ENCODE measurements around the gene FHOD3. TPM values are rescaled to one million over a fixed set of nuclear protein-coding genes. Genes with fewer than 3 reads are reported as not detected.
A peak's percentile ranks its signal among the peaks of the same experiment; 100 is the strongest.
"Not testable (repeated sequence)": the region's sequence is repeated elsewhere in the genome, so short reads cannot be mapped to it uniquely, and the experiment has no call there.

FHOD3 gene
- total RNA-seq, 2 donors from 2014 or later, result 66.0 to 114 TPM

DNA sequence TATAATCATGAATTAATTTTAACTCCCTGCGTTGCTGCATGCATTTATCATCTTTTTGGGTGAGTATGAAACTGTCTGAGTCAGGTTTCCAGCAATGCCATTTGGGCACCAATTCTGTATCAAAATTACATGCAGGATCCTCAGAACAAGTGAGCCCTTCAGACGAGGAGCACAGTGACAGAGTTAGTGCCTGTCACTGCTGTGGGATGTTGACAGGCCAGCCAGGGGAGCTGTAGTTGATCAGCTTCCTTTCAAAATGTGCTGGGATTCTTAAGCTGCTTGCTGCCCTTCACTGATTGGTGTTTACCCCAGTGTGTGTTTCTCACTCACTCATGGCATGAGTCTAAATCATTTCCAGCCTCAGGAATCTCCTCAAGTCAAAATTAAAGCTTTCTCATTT lies 422.1 kb downstream of the FHOD3 start:
- peak overlapping the region in 1 of 2 donors; percentile 18 for H3K27ac ChIP-seq
- DNase-seq (ENCODE audit: low spot score), result no peak
- TF ChIP-seq, protein P1, sequence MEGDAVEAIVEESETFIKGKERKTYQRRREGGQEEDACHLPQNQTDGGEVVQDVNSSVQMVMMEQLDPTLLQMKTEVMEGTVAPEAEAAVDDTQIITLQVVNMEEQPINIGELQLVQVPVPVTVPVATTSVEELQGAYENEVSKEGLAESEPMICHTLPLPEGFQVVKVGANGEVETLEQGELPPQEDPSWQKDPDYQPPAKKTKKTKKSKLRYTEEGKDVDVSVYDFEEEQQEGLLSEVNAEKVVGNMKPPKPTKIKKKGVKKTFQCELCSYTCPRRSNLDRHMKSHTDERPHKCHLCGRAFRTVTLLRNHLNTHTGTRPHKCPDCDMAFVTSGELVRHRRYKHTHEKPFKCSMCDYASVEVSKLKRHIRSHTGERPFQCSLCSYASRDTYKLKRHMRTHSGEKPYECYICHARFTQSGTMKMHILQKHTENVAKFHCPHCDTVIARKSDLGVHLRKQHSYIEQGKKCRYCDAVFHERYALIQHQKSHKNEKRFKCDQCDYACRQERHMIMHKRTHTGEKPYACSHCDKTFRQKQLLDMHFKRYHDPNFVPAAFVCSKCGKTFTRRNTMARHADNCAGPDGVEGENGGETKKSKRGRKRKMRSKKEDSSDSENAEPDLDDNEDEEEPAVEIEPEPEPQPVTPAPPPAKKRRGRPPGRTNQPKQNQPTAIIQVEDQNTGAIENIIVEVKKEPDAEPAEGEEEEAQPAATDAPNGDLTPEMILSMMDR (IDR thresholded peaks at IDR 0.05), result no peak
- H3K4me3 ChIP-seq, result no peak overlapping the region
- no peaks in the 10 kb centered on the region for H3K9me3 ChIP-seq
- H3K36me3 ChIP-seq, result no peaks in the 10 kb centered on the region
- peaks cover 0 to 36% of the 10 kb centered on the region in 2 donors for H3K4me1 ChIP-seq
- no peaks in the 10 kb centered on the region for H3K27me3 ChIP-seq

DNA sequence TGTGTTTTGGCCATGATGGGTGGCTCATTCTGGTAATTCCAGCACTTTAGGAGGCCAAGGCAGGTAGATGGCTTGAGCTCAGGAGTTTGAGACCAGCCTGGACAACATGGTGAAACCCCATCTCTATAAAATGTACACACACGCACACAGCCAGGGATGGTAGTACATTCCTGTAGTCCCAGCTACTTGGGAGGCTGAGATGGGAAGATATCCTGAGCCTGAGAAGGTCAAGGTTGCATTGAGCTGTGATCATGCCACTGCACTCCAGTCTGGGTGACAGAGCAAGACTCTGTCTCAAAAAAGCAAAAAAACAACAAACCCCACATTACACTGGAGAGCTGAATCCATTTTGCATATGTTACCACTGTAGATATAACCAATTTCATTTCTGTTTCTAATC lies 423.8 kb downstream of the FHOD3 start:
- H3K36me3 ChIP-seq; H3K4me3 ChIP-seq; H3K27ac ChIP-seq; H3K9me3 ChIP-seq; DNase-seq (ENCODE audit: low spot score); H3K27me3 ChIP-seq: not testable (repeated sequence)
- H3K4me1 ChIP-seq, result peaks cover 0 to 30% of the 10 kb centered on the region in 2 donors

DNA sequence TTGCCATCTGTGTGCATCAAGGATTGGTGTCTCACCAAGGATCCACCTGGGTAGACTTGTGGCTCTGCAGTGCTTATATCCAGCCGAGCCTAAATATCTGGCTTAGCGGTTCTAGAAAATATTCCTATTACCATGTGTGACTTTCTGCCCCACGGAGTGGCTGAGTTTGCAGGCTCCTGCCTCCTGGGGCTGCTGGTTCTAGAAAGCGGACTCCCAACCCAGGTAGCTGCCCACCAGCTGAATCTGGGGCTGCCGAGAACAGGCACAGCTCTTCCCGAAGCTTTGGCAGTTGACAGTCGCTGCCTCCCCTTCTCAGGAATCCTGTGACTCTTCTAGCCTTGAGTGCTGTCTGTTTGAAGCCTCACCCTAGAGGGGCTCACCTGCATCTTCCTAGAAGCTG lies 426.7 kb downstream of the FHOD3 start:
- H3K27ac ChIP-seq, result peak overlapping the region in 1 of 2 donors; percentile 31

DNA sequence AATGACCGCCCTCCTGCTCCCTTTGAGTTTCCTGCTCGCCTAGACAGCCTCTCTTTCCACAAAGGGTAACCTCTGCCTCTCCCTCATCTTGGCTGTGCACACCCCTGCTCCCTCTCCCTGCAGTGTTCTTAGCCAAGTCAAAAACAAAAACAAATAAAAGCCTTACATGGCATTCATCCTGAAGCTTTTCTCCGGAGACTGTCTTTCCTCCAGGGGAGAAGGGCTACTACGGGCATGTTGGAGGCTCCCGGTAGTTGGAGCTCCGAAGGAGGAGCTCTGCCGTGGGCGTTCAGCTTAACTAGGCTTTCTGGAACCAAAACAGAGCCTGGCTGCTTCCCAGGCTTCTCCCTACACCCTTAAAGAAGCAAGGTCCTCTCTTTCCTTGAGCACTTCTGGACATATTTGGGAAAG lies 427.1 kb downstream of the FHOD3 start:
- Histone ChIP-seq H3K27ac (peak overlapping the region in 1 of 2 donors; percentile 31), H3K27me3 (no peaks in the 10 kb centered on the region), H3K9me3 (no peaks in the 10 kb centered on the region), H3K4me1 (peaks cover 0 to 21% of the 10 kb centered on the region in 2 donors), H3K4me3 (no peak overlapping the region), H3K36me3 (no peaks in the 10 kb centered on the region)
- TF ChIP-seq, protein P1 (IDR thresholded peaks at IDR 0.05), result no peak
- peak; percentile 57 for DNase-seq (ENCODE audit: low spot score)

More for the DNA sequence above, 426.7 kb downstream of the FHOD3 start:
- no peak for DNase-seq (ENCODE audit: low spot score)
- Histone ChIP-seq H3K27me3 (no peaks in the 10 kb centered on the region), H3K4me1 (peaks cover 0 to 25% of the 10 kb centered on the region in 2 donors), H3K9me3 (no peaks in the 10 kb centered on the region), H3K36me3 (no peaks in the 10 kb centered on the region), H3K4me3 (no peak overlapping the region)
- TF ChIP-seq, protein P1 (IDR thresholded peaks at IDR 0.05), result no peak

DNA sequence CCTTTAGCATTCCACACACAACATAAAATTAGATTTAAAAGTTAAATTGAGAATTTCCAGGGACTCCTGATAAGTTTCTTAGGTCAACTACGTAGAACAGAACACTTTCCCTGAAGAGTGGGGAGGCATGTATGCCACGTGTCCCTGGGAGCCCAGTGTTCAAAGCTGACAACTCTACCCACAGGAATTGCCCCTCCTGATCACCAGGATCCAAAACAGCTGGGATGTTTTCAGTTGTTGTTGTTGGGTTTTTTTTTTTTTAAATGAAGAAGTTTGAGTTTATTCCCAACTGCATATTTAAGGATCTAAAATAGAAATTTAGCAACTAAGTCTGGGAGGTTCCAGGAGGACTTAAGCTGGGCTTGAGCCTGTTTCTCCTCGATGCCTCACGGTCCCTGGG lies 430.8 kb downstream of the FHOD3 start:
- no peak for DNase-seq (ENCODE audit: low spot score)
- H3K4me1 ChIP-seq, result peaks cover 0 to 3% of the 10 kb centered on the region in 2 donors
- H3K4me3 ChIP-seq, result no peak overlapping the region
- no peaks in the 10 kb centered on the region for H3K9me3 ChIP-seq
- H3K36me3 ChIP-seq, result peaks cover 4% of the 10 kb centered on the region
- TF ChIP-seq, protein P1 (IDR thresholded peaks at IDR 0.05), result no peak
- no peaks in the 10 kb centered on the region for H3K27me3 ChIP-seq
- no peak overlapping the region for H3K27ac ChIP-seq

DNA sequence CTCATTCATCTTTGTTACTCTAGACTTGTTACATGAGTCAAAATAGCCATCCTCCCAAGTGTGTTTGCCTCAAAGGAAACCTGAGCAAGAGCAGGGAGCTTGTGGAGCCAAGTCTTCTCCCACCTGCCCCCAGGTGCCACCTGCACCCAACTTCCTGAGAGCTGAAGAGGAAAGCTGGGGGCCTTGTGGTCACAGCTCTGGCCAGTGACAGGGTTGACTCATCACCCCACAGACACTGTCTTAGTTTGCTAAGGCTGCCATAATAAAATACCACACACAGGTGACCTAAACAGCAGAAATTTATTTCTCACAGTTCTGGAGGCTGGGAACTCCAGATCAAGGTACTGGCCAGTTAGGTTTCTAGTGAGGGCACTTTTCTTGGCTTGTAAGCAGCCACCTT lies 431.7 kb downstream of the FHOD3 start:
- DNase-seq (ENCODE audit: low spot score), result no peak
- no peaks in the 10 kb centered on the region for H3K4me1 ChIP-seq
- no peak overlapping the region for H3K27ac ChIP-seq
- H3K9me3 ChIP-seq, result no peaks in the 10 kb centered on the region
- H3K4me3 ChIP-seq, result no peak overlapping the region
- TF ChIP-seq, protein P1 (IDR thresholded peaks at IDR 0.05), result no peak
- no peaks in the 10 kb centered on the region for H3K27me3 ChIP-seq
- peaks cover 4% of the 10 kb centered on the region for H3K36me3 ChIP-seq

All from right atrium auricular region (tissue), 2 donors.